AG10803 (cell line): ENCODE measurements around the gene NCKAP5.
A peak's percentile ranks its signal among the peaks of the same experiment; 100 is the strongest.

ENCODE experiments used
- DNase-seq: peaks from one replicate; pipeline ENCODE4 v3.0.0; 2010; ENCODE audit warnings: low read depth
- H3K4me3 ChIP-seq: 2 replicates; pipeline ENCODE4 v1.5.1; 2011; ENCODE audit warnings: mild to moderate bottlenecking, low read length, control low read depth
- CTCF ChIP-seq: conservative IDR thresholded peaks from 2 replicates; pipeline ENCODE4 v1.5.1; 2011; ENCODE audit warnings: mild to moderate bottlenecking, low read length, control low read depth, inconsistent platforms

The NCKAP5 gene

GRCh38 chr2:133498662-133499585 lies 69.3 kb downstream of the NCKAP5 start:
- no peak for DNase-seq
- H3K4me3 ChIP-seq, result no peak overlapping the region
- no peak for TF ChIP-seq CTCF

DNA sequence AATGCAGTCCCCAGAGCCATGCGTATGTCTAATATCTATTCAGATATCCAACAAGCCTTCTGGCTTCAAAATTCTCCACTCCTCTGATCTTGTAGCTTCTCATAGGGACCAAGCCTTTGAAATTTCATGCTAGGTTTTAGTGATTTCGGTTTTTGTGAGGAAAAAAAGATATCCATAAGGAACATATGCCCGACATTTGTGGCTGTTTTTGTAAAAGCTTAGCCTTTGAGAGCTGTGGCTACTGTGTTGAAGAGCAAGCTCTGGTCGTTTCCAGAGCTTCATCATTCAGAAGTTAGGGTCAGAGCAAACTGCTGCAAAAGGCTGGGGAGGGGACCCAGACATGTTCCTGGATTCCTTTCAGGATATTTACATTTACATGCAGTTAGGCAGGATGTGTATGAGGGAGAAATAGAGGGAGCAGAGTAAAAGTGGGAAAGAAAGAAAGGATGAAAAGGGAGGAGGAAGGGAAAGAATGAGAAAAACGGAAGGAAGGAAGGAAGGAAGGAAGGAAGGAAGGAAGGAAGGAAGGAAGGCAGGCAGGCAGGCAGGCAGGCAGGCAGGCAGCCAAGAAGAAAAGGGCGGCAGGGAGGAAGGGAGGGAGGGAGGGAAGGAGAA lies 70.2 kb downstream of the NCKAP5 start:
- no peak overlapping the region for H3K4me3 ChIP-seq
- no peak for DNase-seq
- TF ChIP-seq CTCF, result no peak

DNA sequence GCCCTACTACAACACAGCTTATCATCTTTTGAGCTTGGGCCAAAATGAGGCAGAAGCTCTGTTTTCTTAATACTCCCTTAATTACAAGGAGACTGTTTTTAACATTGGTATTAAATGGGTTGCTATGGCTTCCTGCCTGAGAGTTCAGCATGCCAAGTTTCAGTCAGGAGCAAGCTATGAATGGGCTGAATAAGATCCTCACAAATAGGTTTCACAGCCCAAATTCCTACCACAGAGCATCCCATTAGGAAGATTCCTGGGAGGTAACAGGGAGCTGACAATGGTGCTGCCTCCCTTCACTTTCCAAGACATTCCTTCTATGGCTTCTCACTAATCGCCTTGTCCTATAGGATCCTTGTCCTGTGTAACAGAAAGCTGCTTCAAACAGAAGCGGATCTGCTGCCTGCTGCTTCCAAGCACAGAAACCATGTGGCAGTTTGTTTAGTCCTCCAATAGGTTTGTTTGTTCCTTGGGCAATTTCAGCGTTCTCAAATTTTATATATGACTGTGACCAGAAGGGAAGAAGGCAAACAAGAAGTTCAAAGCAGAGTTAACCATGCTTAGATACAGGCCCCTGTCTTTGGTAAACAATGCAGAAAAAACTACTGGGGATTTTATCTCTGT lies 70.9 kb downstream of the NCKAP5 start:
- DNase-seq, result peak; percentile 21

DNA sequence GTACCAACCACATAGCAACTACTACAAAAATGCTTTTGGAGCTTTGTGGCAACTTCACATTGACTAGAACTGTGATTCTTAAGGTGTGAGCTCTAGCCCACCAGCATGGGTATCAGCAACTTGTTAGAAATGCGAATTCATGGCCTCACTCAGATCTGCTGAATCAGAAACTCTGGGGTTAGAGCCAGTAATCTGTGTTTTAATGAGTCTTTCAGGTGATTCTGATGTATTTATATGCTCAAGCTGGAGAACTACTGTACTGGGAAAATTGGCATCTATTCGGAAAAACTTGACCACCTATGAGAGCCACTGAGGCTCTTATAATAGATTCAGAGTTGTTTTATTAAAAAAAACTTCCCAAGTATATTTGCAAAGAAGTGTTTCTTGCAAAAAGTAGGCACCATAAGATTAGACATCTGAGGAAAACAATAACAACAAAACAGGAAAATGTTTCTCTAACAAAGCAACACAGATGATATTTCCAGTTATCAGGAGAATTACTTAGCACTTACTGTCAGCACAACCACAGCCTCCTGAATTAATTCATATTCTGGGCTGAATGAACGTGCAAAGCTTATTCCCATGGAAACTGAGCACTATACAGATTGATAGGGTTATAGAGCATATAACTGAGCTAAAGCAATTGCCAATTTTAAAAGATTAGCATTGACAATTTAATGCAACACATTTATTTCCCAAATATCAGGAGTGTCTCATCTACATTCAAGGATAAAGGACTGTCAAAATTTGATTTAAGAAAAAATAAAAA lies 71.6 kb downstream of the NCKAP5 start:
- TF ChIP-seq CTCF, result no peak
- H3K4me3 ChIP-seq, result no peak overlapping the region
- DNase-seq, result no peak

More for the DNA sequence above, 70.9 kb downstream of the NCKAP5 start:
- TF ChIP-seq CTCF, result no peak
- H3K4me3 ChIP-seq, result no peak overlapping the region

GRCh38 chr2:133495226-133495625 lies 73.0 kb downstream of the NCKAP5 start:
- DNase-seq, result no peak
- no peak for TF ChIP-seq CTCF
- no peak overlapping the region for H3K4me3 ChIP-seq

DNA sequence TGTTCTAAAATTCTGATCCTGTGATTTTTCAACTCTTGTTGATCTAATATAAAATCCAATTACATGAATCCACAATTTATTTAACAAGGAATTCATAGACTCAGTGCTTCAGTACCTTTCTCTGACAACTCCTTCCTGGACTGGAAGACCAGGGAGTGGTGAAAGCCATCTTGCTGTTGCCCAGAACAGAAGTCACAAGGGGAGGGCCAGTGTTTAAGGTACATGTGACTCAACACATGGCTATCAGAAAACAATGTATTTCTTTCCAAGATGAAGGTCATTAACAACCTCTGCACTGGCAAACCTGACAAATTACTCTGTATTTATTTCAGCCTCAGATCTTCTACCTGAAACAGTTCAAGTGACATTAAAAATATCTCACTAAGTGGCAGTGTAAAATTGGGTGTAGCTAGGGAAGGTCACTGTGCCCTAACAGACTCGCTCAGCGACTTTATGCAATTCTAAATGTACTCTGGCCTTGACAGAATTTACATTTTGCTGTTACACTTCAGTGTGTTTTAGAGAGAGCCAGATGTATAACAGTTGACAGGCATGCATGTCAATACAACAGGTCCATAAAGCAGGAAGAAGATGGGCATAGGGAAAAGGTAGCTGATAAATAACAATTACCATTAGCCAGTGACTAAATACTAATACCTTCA lies 75.4 kb downstream of the NCKAP5 start:
- no peak for DNase-seq
- H3K4me3 ChIP-seq, result no peak overlapping the region
- no peak for TF ChIP-seq CTCF
